Colonic mucosa (tissue), 4 donors: ENCODE measurements around the gene AKAP8L. TPM values are rescaled to one million over a fixed set of nuclear protein-coding genes. Genes with fewer than 3 reads are reported as not detected.

ENCODE experiments used
- DNase-seq: peaks from one replicate; pipeline ENCODE4 v3.0.0-alpha.2; 2020
- H3K27ac ChIP-seq: fragments of 200-600 bp; one replicate; pipeline ENCODE4 v1.8.0; 2021
- H3K27me3 ChIP-seq: fragments of 200-600 bp; one replicate; pipeline ENCODE4 v1.8.0; 2021
- H3K36me3 ChIP-seq: fragments of 200-600 bp; one replicate; pipeline ENCODE4 v1.8.0; 2021
- H3K4me1 ChIP-seq: fragments of 200-600 bp; one replicate; pipeline ENCODE4 v1.8.0; 2021; ENCODE audit warnings: mild to moderate bottlenecking
- H3K4me3 ChIP-seq: fragments of 200-600 bp; one replicate; pipeline ENCODE4 v1.8.0; 2021
- H3K9ac ChIP-seq, 2 donors: one replicate each; pipeline ENCODE4 v1.7.0; 2013; ENCODE audit warnings: control low read depth in 2 of 2, low read depth in 2 of 2, low read length in 2 of 2
- H3K9me3 ChIP-seq: fragments of 200-600 bp; one replicate; pipeline ENCODE4 v1.8.0; 2021
- intact Hi-C: fragments of 100-400 bp; cut with DNase I; formaldehyde crosslinking; loops from one replicate; pipeline ENCODE4 v1.14.1; 2022
- total RNA-seq, 2 donors: library from RNA; stranded (reverse); fragmentation: NEBNext Ultra II Directional in 1 of 2; extraction: Animal tissue kit (Norgen Biotek cat#: 25700) in 1 of 2; gene quantifications; one replicate each; pipeline ENCODE4 v1.2.1, GENCODE V29; 2021
- TF ChIP-seq, protein P1 (sequence below): fragments of 200-600 bp; IDR thresholded peaks from one replicate; pipeline ENCODE4 v1.8.0; 2022; ENCODE audit warnings: antibody characterized with exemption, mild to moderate bottlenecking
- donor health status: healthy.
- donor health status: DM: no; HTN: no; CAD: no.
- donor health status: DM: no; HTN: no; CAD: no.

The AKAP8L gene
- total RNA-seq, 2 donors from 2014 or later, result 63.5 to 70.2 TPM

DNA sequence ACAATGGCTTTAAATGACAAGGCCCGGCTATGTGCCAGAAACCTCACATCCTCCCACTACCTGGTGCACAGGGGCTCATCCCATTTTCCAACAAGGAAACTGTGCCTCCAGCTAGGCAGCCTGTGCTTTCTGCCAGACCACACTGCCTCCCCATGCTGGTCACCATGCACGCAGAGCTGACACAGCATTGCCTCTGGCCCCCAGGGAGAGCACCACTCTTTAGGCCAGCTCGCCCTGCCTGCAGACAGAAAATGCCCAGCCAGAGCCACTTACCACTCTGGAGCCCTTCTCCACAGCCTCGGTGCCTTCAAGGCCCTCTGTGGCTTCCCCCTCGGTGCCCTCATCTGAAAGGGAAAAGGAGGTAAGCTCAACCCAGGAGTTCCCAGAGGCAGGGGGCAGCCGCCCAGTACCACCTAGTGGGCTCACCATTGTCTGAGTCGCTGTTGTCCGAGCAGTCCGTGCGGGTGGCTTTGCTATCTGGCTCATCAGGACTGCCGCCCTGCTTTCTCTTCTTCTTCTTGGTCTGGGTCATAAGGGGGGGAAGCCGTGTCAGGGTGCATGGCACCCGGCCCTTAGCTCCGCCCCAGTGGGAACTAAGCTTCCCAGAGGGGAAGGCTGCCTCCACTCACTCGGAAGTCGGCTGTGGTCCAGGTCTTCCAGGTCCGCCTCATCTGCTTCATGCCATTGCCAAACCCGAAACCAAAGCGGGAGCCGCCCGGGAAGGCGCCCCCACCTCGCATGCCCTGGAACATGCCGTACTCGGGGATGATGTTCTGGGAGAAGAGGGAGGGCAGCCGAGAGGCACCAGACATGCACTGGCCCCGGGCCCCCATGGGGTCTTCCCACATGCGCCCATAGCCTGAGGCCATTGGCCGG lies 18.0 kb downstream of the AKAP8L start:
- H3K4me1 ChIP-seq, result no peaks in the 10 kb centered on the region

DNA sequence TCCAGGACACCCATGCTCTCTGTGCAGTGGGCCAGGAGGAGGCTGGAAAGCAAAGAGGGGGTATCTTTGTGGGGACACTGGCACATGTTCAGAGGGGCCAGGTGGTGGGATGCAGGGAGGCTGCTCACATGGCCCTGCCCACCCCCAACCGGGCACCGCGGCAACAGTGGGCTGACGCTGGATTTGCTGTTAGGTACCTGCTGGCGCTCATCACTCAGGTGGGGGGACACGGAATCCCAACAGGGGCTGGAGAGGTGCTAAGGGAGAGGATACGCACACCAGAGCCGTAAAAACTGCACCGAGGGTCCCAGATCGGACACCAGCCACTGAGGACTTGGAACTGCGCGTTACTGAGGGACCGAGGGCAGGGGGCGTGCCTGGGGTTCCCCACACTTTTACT lies 19.2 kb downstream of the AKAP8L start:
- Histone ChIP-seq H3K4me1 (no peaks in the 10 kb centered on the region), H3K27me3 (no peaks in the 10 kb centered on the region), H3K9me3 (no peaks in the 10 kb centered on the region), H3K36me3 (peaks cover 44% of the 10 kb centered on the region), H3K4me3 (no peak overlapping the region), H3K9ac (no peak overlapping the region), H3K27ac (no peak overlapping the region)
- intact Hi-C loops, result no loop called here
- TF ChIP-seq, protein P1, sequence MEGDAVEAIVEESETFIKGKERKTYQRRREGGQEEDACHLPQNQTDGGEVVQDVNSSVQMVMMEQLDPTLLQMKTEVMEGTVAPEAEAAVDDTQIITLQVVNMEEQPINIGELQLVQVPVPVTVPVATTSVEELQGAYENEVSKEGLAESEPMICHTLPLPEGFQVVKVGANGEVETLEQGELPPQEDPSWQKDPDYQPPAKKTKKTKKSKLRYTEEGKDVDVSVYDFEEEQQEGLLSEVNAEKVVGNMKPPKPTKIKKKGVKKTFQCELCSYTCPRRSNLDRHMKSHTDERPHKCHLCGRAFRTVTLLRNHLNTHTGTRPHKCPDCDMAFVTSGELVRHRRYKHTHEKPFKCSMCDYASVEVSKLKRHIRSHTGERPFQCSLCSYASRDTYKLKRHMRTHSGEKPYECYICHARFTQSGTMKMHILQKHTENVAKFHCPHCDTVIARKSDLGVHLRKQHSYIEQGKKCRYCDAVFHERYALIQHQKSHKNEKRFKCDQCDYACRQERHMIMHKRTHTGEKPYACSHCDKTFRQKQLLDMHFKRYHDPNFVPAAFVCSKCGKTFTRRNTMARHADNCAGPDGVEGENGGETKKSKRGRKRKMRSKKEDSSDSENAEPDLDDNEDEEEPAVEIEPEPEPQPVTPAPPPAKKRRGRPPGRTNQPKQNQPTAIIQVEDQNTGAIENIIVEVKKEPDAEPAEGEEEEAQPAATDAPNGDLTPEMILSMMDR, result no peak
- no peak for DNase-seq

More for the DNA sequence above, 18.0 kb downstream of the AKAP8L start:
- no peaks in the 10 kb centered on the region for H3K9me3 ChIP-seq
- H3K4me3 ChIP-seq, result no peak overlapping the region
- no peak for DNase-seq
- H3K9ac ChIP-seq, result no peak overlapping the region
- no peaks in the 10 kb centered on the region for H3K27me3 ChIP-seq
- no peak overlapping the region for H3K27ac ChIP-seq
- TF ChIP-seq, protein P1, result no peak
- H3K36me3 ChIP-seq, result peaks cover 44% of the 10 kb centered on the region
- intact Hi-C loops, result no loop called here

DNA sequence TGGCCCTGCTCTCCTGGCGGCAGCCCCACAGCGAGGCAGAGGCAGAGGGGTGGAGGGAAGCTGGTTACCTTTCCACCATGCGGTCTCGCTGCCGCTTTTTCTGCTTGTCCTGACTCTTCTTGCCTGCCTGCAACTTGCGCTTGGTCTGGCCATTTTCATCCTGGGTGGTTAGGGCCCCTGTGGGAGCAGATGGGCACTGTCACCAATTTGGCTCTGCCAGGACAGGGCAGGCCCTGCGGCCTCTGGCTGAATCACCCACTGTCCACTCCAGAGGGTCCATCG lies 19.6 kb downstream of the AKAP8L start:
- H3K27ac ChIP-seq, result no peak overlapping the region
- no peak overlapping the region for H3K9ac ChIP-seq
- TF ChIP-seq, protein P1, result no peak
- intact Hi-C loops, result no loop called here
- H3K36me3 ChIP-seq, result peaks cover 44% of the 10 kb centered on the region
- no peaks in the 10 kb centered on the region for H3K9me3 ChIP-seq
- no peaks in the 10 kb centered on the region for H3K27me3 ChIP-seq
- H3K4me1 ChIP-seq, result no peaks in the 10 kb centered on the region
- no peak for DNase-seq
- H3K4me3 ChIP-seq, result no peak overlapping the region

DNA sequence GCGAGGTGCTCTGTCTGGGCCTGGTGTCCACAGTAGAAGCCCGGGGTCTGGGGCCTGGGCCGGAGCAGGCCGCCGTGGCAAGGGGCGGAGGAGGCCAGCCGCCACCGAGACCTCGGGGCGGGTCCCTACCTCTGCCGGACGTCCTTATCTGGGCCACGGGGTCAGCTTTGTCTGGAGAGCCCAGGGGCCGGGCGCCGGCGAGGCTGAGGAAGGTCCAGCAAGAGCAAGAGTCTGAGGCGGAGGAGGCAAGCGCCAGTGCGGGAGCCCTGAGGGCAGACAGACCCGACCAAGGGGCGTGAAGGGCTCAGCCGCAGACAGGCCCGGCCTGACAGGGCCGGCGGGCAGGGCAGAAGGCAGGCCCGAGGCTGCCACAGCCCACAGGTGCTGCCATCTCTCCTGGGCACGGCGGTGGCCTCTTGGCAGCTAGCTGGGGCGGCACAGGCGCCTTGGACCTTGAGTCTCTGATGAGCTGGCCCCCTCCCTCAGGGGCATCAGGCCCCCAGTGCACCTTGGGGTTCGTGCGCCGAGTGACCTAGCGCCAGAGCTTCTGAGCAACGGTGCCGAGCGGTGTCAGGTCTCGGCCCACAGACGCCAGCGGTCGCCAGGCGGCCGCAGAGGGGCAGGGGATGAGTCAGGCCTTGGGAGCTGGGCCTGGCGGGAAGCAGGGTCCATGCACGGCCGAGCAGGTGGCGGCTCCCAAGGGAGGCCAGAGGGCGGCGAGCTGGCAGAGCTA lies 20.1 kb downstream of the AKAP8L start:
- Histone ChIP-seq H3K4me1 (no peaks in the 10 kb centered on the region), H3K9ac (no peak overlapping the region), H3K27me3 (no peaks in the 10 kb centered on the region), H3K27ac (no peak overlapping the region), H3K9me3 (no peaks in the 10 kb centered on the region), H3K36me3 (peaks cover 44% of the 10 kb centered on the region), H3K4me3 (no peak overlapping the region)
- intact Hi-C loops, result no loop called here
- DNase-seq, result no peak
- TF ChIP-seq, protein P1, result no peak

DNA sequence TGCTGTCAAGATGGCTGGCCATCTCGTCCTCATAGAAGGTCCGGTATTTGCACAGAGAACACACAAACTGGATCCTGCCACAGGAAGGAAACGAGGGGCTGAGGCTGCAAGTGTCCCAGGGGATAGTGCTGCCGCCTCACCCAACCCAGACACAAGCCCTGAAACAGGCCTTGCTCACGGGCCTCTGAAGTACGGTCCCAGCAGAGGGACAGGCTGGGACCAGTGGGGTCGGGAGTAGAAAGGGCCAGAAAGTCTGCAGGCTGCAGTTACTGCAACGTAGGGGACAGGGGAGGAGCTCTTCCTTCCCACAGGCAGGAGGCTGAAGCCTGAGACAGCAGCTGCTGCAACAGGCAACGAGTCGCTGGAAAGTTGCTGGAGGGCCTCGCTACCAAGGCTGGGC lies 21.0 kb downstream of the AKAP8L start:
- Histone ChIP-seq H3K9me3 (no peaks in the 10 kb centered on the region), H3K27me3 (no peaks in the 10 kb centered on the region), H3K27ac (no peak overlapping the region), H3K4me1 (no peaks in the 10 kb centered on the region), H3K9ac (no peak overlapping the region), H3K36me3 (peaks cover 44% of the 10 kb centered on the region), H3K4me3 (no peak overlapping the region)
- DNase-seq, result no peak
- intact Hi-C loops, result no loop called here
- TF ChIP-seq, protein P1, result no peak
